Epidermal melanocyte (primary cell): ENCODE data around the gene SLC7A10.
"Not testable (repeated sequence)": the region's sequence is repeated elsewhere in the genome, so short reads cannot be mapped to it uniquely, and the experiment has no call there.

Experiments
- DNase-seq: peaks from one replicate; pipeline ENCODE4 v3.0.0; 2011; ENCODE audit warnings: low spot score; ENCODE audit not compliant: insufficient read length

SLC7A10 gene

DNA sequence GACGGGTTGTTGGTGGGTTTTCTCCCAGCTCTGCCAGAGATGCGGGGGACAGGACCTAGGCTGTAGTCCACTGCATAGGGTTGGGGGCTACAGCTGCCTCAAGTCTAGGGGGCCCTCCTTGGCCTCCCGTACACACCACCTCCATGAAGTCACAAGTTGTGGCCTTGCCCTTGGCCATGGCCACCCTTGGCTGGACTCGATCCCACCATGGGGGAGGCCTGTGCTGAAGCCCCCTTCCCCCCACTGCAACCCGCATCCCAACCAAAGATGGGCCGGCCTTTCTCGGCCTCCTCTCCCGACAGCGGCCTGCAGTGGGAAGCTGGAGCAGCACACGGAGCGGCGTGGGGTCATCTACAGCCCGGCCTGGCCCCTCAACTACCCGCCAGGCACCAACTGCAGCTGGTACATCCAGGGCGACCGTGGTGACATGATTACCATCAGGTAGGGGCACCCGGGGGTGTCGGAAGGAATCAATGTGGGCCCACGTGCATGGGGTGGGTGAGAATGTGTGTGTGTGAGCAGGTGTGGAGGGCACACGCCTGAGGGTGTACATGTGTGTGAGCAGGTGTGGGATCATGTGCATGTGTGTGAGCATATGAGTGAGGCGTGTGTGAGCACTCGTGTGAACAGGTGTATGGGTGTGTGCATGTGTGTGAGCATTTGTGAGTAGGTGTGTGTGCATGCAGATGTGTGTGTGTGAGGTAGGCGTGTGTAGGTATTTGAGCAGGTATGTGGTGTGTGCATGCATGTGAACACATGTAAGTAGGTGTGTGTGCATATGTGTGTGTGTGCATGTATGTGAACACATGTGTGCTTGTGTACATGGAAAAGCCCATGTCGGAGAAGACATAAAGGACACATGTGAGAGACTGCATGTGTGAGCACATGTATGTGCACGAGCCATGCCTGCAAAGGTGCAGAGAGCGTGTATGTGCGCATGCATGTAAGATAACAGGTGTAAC lies 22.8 kb downstream of the SLC7A10 start:
- DNase-seq: no peak

DNA sequence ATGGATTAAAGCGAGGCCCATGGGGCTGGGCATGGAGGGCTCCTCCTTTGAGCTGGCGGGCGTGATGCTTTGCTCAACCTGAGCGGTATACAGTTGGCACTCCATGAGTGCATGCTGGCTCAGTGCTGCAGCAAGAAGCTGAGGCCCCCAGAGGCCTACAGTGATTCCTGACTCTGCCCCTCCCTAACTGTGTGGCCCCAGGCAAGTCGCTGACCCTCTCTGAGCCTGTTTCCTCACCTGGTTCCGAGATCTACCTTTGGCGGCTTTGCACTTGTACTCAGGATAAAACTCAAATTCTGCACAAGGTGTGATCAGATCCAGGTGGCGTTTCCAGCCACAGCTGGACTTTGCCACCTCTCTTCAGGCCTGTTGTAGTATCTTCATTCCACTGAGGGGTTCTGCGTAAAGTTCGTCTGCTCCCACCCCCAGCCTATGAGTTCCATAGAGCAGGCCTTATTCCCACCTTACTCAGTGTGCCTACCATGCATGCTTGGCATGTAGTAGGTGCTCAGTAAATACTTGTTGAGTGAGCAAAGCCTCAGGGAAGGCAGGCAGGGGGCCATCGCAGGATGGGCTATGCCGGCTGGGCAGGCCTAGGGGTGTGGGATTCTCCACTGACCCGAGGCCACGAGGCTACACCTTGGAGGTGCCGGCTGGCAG lies 23.6 kb downstream of the SLC7A10 start:
- DNase-seq: no peak

DNA sequence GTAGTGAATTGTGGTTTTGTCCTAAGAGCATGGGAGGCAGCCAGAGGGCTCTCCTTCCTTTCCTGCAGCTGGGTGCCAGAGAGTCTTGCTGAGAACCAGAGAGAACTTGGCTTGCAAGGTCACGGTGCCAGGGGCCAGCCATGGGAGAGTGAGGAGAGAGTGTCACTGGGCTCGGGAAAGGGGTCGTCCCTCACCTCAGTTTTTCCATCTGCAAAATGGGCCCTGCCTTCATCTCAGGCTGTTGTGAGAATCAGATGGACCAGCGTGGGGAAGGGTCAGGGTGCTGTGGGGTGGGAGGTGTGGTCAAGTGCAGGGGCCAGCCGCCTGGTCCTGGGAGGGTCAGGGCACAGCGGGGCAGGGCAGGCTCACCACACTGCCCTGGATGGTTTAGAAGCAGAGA lies 24.2 kb downstream of the SLC7A10 start:
- no peak for DNase-seq

DNA sequence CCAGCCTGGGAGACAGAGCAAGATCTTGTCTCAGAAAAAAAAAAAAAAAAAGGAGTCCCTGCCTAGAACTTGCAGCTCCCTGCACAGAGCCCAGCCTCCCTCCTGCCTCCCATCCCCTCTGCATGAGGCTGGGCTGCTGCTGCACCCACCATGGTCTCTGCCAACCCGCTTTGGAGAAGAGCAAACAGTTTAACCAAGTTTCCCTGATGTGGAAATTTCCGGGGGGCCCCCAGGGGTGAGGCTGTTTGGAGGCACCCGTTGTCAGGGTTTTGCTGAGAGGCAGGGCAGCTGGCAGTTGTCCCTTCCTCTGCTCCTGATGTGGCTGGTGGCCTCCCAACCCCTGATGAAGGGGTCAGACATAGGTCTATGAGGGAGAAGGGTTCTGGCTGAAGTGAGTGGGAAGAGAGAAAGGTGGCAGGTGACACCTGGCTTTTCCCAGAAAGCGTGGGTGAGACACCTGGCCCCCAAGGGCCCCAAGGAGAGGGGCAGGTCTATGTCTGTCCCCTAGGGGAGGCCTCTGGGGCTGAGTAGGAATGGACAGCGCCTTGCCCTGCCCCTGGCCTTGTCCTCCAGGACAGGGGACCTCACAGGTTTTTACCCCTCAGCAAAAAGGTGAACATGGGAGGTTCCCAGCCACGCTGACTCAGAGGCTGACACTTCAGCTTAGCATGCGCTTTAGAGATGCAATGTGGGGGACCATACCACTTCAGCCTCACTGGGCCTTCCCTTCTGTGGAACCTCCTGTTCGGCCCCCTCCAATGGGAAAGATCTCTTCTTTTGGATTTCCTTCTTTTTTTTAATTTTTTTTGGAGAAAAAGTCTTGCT lies 26.0 kb downstream of the SLC7A10 start:
- DNase-seq: no peak

DNA sequence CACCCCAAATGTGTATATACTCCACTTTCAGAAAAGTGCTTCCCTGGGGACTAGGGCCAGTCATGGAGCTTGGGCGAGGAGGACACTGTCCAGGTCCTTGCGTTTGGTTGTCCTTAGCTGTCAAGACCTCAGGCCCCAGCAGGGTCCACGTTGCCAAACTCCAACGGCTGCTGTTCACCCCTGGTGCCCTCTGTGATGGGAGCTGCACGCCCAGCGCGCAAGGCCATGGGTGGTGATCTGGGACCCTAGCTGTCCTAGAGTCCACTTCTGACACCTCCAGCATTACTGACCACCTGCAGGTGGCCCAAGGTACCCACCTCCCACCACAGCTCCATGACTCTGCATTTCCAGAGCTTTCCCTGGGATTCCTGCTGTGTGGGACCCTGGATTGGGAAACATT lies 27.5 kb downstream of the SLC7A10 start:
- DNase-seq: no peak

DNA sequence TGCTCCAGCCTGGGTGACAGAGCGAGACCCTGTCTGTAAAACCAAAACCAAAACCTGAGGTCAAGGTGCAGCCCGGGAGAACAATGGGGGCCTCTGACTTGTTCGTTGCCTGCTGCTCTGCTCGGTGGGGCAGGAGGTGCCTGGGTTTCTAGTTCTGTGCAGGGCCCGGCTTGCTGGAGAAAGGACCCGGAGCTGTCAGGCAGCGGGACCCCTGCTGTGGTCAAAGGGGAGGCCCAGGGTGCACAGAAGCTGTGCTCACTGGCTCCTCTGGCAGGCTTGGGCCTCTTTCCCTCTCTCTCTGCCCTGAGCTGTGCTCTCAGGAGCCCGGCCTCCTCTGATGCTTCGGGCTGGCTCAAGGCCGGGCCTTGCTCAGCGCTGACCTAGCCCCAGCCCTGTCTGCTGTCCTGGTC lies 28.1 kb downstream of the SLC7A10 start:
- DNase-seq: no peak

DNA sequence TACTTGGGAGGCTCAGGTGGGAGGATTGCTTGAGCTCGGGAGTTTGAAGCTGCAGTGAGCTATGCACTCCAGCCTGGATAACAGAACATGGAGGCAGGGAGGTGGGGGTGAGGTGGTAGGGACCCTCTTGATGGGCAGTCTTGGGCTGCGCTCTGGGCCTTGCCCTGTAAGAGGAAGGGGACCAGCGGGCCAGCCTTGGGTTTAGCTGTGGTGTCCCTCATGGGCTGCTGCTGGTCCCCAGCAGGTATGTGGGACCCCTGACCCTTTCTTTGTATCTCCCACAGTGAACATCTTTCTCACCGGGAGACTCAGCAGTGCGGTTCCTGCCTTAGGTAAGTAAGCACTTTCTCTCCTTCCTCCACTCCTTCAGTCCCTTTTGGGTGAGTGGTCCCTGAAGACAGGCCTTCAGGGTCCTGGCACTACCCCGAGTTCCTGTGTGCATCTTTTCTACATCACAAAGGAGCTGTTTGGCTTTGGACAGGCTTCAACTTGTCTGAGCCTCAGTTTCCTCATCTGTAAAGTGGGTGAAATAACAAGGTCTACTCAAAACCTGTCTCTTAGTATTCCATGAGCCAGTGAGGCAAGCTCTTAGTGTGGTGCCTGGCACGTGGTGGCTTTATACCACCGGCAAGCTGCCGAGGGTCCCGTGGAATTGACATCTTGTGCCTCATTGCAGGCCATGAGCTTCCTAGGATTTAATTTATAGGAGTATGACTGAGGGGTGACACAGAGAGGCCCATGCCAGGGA lies 29.0 kb downstream of the SLC7A10 start:
- no peak for DNase-seq

DNA sequence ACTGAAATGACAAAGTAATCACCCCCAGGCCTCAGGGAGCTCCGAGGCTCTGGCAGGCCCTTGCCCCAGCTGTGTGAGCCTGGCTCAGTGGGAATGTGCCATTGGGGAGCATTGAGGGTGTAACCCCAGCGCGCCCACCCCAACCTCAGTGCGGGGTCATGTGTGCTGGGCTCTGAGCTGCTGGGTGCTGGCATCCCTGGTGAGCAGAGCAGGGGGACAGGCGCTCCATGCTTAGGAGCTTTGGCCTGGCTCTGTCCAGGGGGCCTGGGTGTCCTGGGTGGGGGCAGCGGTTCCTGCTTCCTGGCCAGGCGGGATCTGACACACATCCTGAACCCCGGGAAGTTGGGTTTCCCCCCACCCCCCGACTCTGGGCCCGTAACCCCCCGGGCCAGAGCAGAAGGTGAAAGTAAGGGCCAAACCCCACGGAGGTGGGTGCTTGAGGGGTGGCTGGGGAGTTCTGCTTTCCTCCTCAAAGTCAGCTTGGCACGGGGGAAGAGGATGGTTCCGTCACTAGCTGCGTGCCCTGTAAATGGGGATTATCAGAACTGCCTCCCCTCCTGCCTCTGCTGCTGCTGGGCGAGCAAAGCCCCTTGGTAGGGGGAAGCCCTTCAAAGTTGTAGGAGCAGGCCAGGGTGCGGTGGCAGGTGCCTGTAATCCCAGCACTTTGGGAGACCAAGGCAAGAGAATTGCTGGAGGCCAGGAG lies 29.9 kb downstream of the SLC7A10 start:
- DNase-seq: no peak

DNA sequence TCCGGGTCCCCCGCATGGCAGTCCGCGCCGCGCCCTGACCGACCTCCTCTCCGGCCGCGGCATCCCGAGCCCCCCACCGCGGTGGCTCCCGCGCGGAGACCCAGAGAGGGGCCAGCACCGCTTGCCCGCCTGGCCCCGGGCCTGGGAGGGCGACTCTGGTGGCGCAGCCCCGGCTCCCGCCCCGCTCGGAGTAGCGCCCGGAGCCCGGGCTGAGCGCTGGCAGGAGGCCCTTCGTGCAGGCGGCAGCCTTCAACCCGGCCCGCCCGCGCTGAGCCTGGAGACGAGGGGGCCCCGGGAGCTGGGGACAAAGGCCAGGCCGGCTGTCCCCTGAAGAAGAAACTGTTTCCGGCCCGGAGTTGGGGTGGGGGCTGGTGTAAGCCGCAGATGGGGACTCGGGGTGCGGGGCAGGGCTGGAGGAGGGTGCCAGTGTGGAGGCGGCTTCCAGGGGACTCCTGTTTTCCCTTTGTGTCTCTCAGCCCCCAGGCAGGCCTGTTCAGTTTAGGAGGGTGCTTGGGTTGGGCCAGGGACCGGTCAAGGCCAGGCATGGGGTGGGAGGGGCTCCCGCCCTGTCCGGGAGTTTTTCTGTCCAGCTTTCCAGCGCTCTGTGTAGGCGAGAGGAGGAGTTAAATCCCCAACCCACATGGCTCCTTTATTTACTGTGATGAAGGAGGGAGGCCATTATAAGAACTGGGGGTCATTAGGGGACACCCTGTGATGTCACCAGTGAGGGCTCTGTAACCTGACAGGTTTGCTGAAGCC lies 30.6 kb downstream of the SLC7A10 start:
- peak; percentile 69 for DNase-seq

DNA sequence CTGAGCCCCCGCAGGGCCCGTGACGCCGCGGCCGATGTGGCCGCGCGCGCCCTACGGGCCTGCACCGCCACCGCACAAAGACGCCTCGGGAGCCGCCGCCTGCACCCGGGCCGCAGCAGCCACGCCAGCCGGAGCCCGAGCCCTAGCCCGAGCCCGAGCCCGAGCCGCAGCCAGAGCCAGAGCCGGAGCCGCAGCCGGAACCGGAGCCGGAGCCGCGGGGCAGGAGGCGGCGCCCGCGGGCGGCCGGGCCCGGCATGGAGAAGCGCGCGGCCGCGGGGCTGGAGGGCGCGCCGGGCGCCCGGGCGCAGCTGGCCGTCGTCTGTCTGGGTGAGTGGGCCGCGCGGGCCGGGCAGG lies 31.1 kb downstream of the SLC7A10 start:
- DNase-seq: no peak

DNA sequence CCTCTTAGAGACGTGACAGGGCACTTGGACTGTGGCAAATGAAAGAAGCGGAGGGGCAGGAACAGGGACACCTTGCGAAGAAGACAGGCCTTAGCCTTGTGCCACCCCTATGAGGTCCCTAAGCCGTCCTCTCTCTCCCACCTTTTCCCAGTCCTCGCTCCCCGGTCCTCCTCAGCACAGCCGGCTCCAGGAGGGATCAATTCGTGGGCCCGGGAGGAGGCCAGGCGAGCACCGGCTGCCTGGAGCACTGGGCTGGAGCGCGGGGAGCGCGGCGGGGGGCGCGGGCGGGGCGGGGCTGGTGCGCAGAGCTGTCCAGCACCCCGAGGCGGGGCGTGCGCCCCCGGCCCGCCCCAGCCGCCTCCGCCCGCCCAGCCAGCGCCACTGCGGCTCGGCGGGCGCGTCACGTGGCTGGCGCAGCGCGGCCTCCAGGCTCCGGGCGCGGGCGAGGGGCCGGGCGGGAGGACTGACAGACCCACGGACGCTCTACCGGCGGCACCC lies 31.7 kb downstream of the SLC7A10 start, which contains the start of gene LRP3:
LRP3 (plus strand) TSS at position 466 of the 498 bp plus-strand sequence. CDS start 456 bp downstream, outside the sequence.
- DNase-seq: no peak

DNA sequence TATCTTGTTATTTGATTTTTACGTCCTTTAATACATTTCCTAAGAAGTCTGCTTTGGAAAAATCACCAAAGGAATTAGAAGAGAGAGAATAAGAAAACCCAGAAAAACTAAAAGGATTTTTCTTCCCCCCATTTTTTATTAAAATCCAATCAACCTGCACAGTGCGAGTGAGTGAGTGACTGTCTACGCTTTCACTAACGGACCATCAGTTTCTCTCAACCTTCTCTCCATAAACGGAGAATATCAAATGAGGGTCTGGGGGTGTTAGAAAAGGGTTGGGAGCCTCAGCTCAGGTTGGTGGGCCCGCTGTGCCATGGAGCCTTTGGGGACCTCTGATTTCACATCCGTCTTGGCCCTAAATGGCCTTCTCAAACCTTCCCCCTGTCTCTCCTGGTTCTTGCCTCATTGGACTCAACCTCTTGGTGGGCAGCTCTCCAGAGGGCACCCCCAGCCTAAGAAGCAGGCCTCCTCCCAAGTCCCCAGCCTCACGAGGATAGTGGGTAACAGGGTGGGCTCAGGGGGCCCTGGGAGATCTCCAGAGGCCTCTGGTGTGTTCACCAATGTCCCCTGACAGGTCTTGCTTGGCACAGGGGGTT lies 32.3 kb downstream of the SLC7A10 start:
- no peak for DNase-seq

DNA sequence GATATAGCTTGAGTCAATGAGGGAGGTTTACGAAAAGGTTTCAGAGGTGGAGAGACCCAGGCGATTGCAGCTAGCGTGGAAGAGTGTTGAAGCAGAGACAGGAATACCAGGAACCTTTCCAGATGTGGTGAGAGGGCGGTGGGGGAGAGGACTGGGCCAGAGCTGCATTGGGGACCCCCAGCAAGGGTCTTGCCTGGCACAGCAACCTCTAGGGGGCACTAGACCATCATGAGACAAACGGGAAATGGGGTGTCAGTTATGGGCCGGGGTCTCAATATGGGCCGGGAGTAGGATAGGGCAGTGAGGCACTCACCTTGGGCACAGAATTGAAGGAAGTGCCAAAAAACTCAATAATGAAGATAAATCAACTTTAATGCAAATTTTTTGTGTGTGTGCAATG lies 33.6 kb downstream of the SLC7A10 start:
- no peak for DNase-seq

DNA sequence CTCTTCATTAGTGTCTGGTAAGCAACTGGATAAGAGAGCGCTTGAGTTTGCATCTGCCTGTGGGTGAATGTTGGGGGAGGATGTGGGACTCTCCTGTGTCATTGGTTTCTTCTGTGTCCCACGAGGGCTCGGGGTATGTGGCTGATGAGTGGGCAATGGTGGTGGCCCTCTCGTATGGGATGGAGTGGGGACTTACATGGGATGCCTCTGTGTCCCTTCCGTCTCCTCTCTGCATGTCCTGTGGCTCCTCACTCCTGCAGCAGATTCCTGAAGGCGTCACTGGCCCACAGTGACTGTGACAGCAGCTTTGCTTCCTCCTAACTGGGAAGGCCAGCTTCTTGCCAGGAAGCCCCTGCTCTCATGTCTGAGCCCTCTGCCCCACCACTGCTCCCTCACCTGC lies 34.1 kb downstream of the SLC7A10 start:
- no peak for DNase-seq

DNA sequence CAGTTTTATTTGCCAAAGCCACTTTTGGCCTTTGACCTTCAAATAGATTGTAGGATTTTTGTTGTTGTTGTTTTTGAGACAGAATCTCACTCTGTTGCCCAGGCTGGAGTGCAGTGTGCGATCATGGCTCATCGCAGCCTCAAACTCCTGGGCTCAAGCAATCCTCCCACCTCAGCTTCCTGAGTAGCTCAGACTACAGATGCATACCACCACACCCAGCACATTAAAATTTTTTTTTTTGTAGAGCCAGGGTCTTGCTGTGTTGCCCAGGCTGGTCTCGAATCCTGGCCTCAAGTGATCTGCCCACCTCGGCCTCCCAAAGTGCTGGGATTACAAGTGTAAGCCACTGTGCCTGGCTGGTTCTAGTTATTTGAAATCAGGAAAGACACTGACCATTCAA lies 34.6 kb downstream of the SLC7A10 start:
- not testable (repeated sequence) for DNase-seq

DNA sequence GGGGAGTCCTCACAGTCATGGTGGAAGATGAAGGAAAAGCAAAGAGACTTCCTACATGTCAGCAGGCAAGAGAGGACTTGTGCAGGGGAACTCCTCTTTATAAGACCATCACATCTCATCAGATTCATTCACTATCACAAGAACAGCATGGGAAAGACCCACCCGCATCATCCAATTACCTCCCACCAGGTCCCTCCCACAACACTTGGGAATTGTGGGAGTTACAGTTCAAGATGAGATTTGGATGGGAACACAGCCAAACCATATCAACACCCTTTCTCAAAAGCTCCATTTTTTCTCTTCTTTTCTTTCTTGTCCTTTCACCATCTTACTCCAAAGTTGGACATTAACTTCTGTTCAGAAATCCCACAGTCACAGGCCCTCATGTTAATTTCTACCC lies 36.2 kb downstream of the SLC7A10 start:
- no peak for DNase-seq

DNA sequence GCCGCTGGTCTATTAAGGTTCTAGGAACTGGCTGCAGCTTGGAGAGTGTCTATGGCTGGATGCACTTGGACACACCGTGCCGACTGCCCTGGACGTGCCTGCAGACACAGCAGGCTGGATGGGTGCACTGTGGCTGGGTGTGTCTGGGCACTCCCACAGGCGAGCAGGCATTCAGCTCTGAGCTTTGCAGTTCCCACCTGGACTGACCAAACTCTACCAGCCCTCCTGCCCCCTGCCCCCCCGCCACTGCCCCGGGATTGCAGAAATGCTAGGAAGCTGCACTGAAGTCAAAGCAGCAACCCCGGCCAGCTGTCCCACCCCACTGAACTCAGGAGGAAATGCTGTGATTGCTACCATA lies 38.5 kb downstream of the SLC7A10 start:
- DNase-seq: no peak

DNA sequence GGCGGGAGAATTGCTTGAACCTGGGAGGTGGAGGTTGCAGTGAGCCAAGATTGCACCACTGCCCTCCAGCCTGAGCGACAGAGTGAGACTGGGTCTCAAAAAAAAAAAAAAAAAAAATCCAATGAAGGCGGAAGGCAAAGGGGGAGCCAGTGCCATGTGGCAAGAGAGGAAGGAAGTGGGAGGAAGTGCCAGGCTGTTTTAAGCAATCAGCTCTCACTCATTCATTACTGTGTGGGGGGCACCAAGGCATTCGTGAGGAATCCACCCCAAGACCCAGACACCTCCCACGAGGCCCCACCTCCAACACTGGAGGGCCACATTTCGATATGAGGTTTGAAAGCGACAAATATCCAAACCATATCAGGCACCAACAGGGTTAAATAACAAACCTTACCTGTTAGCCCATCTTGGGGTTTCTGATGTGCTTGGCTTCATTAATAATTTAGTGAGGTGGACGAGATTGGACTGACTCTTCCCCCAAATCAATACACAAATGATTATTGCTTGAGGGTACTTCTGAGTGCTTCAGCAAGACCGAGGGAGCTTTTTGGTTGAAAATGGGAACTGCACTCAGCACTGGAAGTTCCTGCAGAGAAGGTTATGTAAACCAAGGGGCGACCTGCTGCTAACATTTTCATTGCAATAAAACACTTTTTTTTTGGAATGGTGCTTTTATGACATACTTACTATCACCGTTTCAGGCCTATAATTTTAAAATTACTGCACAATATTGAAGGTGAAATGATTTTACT lies 39.0 kb downstream of the SLC7A10 start:
- no peak for DNase-seq
